T47D (cell line): ENCODE measurements around the gene NIPBL.

ENCODE experiments used
- DNase-seq, 2 experiments: peaks; one replicate each; pipeline versions ENCODE4 v3.0.0 to v3.0.0-alpha.2; 2011 to 2012; ENCODE audit warnings: low read depth in 1 of 2, low spot score in 1 of 2
- JUND ChIP-seq: IDR thresholded peaks from 2 replicates; pipeline ENCODE4 v1.6.1; 2012; ENCODE audit warnings: low read depth
- in situ Hi-C: cut with HindIII; loops from 2 replicates; pipeline ENCODE4 v1.10.0; 2016; ENCODE audit warnings: low sequenced_read_pairs, low pct_unique_long_range_greater_than_20kb

NIPBL gene

GRCh38 chr5:36870399-36871040 lies 6.0 kb upstream of the NIPBL start:
- in situ Hi-C loops: loop anchor here (25.0 kb wide), 1 partner anchor 108 kb away; no protein-coding TSS in a partner anchor
- no peak for TF ChIP-seq JUND
- DNase-seq: peak; percentile 49 to 82

- DNase-seq: no peak
- in situ Hi-C loops: loop anchor here (25.0 kb wide), 1 partner anchor 112 kb away; no protein-coding TSS in a partner anchor
- TF ChIP-seq JUND: no peak
These were observed 2.1 kb upstream of the NIPBL start for GRCh38 chr5:36874465-36874864.

DNA sequence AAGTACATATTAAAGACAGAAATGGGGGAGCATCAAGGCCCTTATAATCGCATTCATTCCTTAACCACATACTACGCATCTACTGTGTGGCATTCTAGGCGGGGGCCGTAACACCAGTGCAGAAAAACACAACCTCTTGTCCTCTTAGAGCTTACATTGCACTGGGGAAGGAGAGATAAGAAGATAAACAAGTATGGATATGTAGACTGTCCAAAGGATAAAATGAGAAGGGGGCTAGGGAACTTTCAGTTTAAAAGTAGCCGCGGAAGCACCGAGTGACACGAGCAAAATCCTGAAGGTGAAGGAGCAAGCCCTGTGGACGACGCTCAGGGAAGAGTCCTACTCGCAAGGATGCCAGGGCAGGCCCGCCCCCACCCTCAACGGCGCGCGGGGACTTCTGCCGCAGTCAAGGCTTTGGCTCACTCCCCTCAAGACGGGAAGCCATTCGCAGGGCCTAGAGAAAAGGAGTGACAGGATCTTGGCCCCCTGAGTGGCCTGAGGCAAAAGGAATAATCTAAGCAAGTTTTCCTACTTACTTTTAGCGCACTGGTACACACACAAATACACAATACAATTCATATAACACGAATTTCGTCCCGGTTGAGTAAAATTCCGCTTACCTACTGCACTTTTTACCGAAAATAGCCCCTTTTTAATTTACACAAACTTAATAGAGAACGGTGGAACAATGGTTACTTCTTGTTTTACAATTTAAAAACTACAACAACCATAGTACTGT lies 1.3 kb upstream of the NIPBL start:
- in situ Hi-C loops: no loop called here
- peak in 1 of 2 experiments; percentile 59 for DNase-seq
- no peak for TF ChIP-seq JUND

- peak; percentile 43 to 83 for DNase-seq
- TF ChIP-seq JUND: no peak
- in situ Hi-C loops: no loop called here
These were observed 725 bp upstream of the NIPBL start for GRCh38 chr5:36875790-36876298.

- DNase-seq: peak; percentile 30 to 70
- in situ Hi-C loops: no loop called here
- no peak for TF ChIP-seq JUND
These were observed 547 bp downstream of the NIPBL start for GRCh38 chr5:36876965-36877666.

DNA sequence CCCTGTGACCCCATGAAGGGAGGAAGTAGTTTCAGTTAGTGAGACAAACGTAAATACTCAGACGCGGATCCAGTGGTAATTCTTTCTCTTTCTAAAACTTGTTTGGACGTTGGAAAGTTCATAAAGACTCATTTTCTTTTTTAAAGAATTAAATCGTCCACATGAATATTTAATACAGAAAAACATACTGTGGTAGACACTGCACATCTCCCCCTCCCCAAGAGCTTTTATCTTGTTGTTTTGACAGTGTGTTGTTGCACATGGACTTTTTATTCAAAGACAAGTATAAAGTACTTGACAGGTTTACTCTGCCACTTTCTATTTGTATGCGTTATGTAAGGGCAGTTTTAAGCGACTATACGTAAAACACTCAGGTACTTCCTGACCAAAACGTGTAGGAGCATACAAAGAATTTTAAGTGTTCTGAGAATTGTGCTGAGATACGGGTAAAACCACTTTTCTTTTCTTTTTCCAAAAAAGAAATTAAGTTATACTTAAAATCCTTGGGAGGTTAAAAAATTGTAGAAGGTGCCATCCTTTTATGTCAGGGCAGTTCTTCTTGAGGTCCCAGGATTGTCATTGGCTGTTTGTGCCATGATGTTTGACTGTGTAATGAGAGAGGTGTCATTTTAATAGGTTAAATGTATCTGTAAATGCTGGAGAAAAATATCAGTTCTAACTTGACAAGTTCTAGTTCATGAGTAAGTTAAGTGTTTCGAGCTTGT lies 1.3 kb downstream of the NIPBL start:
- TF ChIP-seq JUND: no peak
- peak; percentile 35 to 70 for DNase-seq
- in situ Hi-C loops: no loop called here

DNA sequence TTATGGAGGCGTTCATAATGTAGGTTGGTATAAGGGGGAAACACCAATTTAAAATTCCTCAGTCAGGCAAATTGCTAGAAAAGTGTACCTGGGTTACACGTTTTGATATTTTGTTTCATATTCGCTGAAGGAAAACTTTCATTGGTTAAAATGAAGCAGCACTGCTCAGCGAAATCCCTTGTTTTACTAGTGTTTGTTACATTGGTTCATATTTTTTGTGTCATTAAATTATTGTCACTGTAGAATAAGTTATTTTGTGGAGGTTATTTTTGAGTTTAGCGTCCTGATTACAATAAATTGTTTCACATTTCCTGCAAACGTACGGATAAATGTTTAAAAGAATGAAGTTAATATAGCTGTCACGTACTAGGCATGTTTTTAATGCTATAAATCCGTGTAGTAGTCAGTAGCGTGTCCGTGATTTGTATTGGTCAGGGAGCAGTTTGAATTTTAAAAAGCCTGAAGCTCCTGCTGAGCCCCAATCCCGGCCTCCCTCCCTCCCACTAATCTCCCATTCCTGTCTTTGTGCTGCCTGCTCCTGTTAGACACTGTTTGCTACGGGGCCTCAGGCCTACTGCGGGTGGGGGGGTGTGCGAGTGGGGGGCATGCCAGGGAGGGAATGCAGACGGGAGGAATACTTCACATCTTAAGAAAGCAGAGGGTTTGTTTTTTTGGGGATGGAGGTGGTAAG lies 2.0 kb downstream of the NIPBL start:
- DNase-seq: peak; percentile 38 to 70
- no peak for TF ChIP-seq JUND
- in situ Hi-C loops: no loop called here

DNA sequence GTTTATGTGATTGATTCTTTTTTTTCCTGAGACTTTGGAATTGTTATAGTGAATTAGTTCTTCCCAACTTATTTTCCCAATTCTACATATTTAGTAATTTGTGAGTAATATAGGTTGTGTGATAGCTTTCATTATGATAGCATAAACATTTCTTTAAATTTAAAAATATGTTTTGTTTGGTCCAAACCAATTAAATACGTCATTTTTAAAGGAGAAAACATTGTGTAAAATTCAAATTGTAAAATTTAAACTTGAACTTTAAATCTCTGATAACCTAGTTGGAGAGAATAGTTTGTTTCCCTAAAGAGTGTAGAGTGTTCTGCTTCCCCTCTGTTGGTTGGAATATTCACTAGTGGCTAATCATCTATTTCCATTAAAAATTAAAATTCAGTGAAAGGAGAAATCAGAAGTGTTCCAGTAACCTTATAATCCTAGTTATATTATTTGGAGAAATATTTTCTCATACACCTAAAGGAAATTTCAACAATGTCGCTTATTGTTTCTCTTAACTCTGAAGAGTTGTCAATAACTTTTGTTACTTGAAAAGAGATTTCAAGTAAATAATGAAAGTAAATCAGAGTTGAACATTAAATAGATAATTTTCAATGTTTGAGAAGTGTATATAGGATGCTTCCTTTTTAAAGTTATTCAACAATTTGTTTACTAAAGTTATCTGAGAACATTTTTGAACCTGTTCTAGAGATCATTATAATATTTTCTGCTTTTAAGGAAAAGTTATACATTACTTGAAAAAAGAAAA lies 2.9 kb downstream of the NIPBL start:
- TF ChIP-seq JUND: no peak
- DNase-seq: no peak
- in situ Hi-C loops: no loop called here

DNA sequence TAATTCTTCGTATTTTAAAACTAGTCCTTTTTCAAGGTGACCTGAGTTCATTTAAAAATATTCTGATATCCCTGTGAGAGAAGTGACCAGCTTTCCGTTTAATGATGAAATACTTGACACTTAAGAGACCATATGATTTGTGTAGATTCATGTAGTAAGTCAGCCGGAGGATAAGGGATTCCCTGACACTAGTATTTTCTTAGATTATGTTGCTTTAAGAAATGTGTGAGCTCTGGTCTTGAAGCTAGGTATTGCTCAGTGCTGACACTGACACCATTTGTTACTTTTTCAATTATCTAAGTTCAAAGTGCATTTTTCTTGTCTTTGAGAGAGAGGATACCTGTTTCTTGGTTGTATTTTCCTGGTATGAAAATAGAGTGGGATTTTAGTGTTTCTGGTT lies 4.2 kb downstream of the NIPBL start:
- no peak for DNase-seq
- no peak for TF ChIP-seq JUND
- in situ Hi-C loops: no loop called here

DNA sequence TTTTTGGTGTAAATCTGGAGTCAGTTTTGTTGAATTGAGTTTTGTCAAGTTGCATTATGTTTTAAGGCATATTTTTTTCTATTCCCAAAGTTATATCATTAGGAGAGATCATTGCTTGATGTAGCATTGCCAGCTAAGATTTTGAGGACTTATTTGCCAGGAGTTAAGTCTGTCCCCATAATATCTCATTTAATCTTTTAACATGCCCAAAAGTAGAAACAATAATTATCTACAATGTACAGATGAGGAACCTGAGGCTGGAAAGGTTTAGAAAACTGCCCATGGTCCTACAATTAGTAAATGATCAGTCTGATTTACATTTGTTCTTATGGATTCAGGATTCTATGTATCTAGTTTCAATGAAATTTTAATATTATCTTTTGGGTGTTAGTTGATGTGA lies 4.7 kb downstream of the NIPBL start:
- DNase-seq: no peak
- in situ Hi-C loops: no loop called here
- TF ChIP-seq JUND: no peak

DNA sequence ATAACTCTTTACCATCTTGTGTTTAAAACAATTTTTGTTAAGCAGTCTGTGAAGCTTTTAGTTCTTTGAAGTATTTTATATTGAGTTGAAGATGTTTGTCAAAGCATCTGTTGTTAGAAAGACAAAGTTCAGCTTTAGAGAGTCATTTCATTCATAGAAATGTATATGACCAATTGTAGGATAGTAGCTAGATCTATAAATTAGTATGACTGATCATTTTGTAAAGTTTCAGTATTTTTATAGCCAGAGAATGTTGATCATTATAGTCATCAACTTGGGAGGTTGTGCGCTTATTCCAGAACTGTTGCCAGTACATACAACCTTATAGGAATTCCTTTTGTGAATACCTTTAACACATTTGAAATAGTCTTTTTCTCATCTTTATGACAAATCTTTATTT lies 5.2 kb downstream of the NIPBL start:
- in situ Hi-C loops: no loop called here
- no peak for TF ChIP-seq JUND

More for the DNA sequence above, 5.2 kb downstream of the NIPBL start:
- DNase-seq: no peak
